Testis (tissue), 3 donors: ENCODE measurements around the gene SYNDIG1. TPM values are rescaled to one million over a fixed set of nuclear protein-coding genes. Genes with fewer than 3 reads are reported as not detected.

Source experiments
- DNase-seq: peaks from one replicate; pipeline ENCODE4 v3.0.0-alpha.2; 2019
- H3K27ac ChIP-seq, 2 donors: fragments of 200-600 bp; sonication (generic); one replicate each; pipeline ENCODE4 v1.5.1; 2019
- H3K27me3 ChIP-seq: fragments of 200-600 bp; sonication (generic); one replicate; pipeline ENCODE4 v1.5.1; 2019
- H3K36me3 ChIP-seq: fragments of 200-600 bp; sonication (generic); one replicate; pipeline ENCODE4 v1.5.1; 2017; ENCODE audit warnings: low read depth; ENCODE audit errors: missing control alignments
- H3K4me1 ChIP-seq: fragments of 200-600 bp; sonication (generic); one replicate; pipeline ENCODE4 v1.5.1; 2019
- H3K4me3 ChIP-seq, 2 donors: fragments of 200-600 bp; sonication (generic); one replicate each; pipeline ENCODE4 v1.5.1; 2017 to 2019
- H3K9me3 ChIP-seq: fragments of 200-600 bp; sonication (generic); one replicate; pipeline ENCODE4 v1.5.1; 2017
- CTCF ChIP-seq, 3 experiments: fragments of 450-650 bp in 2 of 3; fragments of 200-600 bp in 1 of 3; sonication (generic) in 1 of 3; IDR thresholded peaks; one replicate each; pipeline ENCODE4 v1.5.1; 2016 to 2019; ENCODE audit warnings: antibody characterized with exemption in 3 of 3, mild to moderate bottlenecking in 2 of 3, moderate library complexity in 1 of 3
- POLR2A ChIP-seq: fragments of 450-650 bp; IDR thresholded peaks from one replicate; pipeline ENCODE4 v1.6.1; 2017; ENCODE audit warnings: antibody characterized with exemption, mild to moderate bottlenecking, moderate library complexity
- WGBS, 2 donors: methylation state at CpG; one replicate each; pipeline ENCODE4 v1.1.5; 2018; 5-methylcytosine and 5-hydroxymethylcytosine counted together
- intact Hi-C: fragments of 100-400 bp; cut with DNase I; formaldehyde crosslinking; loops from one replicate; pipeline ENCODE4 v1.15.1; 2023; ENCODE audit warnings: low total_unique reads
- polyA plus RNA-seq: library from polyadenylated mRNA; stranded (reverse); fragments of 350-450 nt; fragmentation: Illumina TruSeq; extraction: RNeasy Lipid Tissue Mini Kit (QIAGEN cat#74804); gene quantifications from one replicate; pipeline ENCODE4 v1.2.3, GENCODE V29; 2014; ENCODE audit warnings: low read depth, low replicate concordance; ENCODE audit not compliant: insufficient read depth
- total RNA-seq, 2 donors: library from RNA; depleted of rRNA; stranded (reverse); fragments of >200 nt; gene quantifications; one replicate each; pipeline ENCODE4 v1.2.3, GENCODE V29; 2016

The SYNDIG1 gene
- total and polyA plus RNA-seq, 3 donors from 2014 or later: 2.1 to 3.2 (median 2.8) TPM

GRCh38 chr20:24588725-24589340 lies 119.4 kb downstream of the SYNDIG1 start:
- Histone ChIP-seq H3K4me1 (no peaks in the 10 kb centered on the region), H3K27ac (no peak overlapping the region), H3K9me3 (no peaks in the 10 kb centered on the region), H3K36me3 (no peaks in the 10 kb centered on the region), H3K27me3 (no peaks in the 10 kb centered on the region), H3K4me3 (no peak overlapping the region)
- WGBS, 2 donors: 90 to 91% methylated on average over 4 of the region's 4 CpGs
- no peak for TF ChIP-seq CTCF (IDR thresholded peaks at IDR 0.05)
- no peak for TF ChIP-seq POLR2A
- intact Hi-C loops: no loop called here
- no peak for DNase-seq

GRCh38 chr20:24589381-24589780 lies 120.0 kb downstream of the SYNDIG1 start:
- TF ChIP-seq CTCF (IDR thresholded peaks at IDR 0.05): no peak
- TF ChIP-seq POLR2A: no peak
- no peak overlapping the region for H3K27ac ChIP-seq
- H3K36me3 ChIP-seq: no peaks in the 10 kb centered on the region
- no peaks in the 10 kb centered on the region for H3K27me3 ChIP-seq
- no peak overlapping the region for H3K4me3 ChIP-seq
- DNase-seq: no peak
- 69 to 77% methylated on average over 4 of the region's 4 CpGs for WGBS, 2 donors
- intact Hi-C loops: no loop called here
- H3K9me3 ChIP-seq: no peaks in the 10 kb centered on the region
- H3K4me1 ChIP-seq: no peaks in the 10 kb centered on the region

- H3K36me3 ChIP-seq: no peaks in the 10 kb centered on the region
- WGBS, 2 donors: 62 to 70% methylated on average over 13 of the region's 13 CpGs
- H3K4me3 ChIP-seq: no peak overlapping the region
- no peak for DNase-seq
- no peaks in the 10 kb centered on the region for H3K9me3 ChIP-seq
- no peaks in the 10 kb centered on the region for H3K27me3 ChIP-seq
- TF ChIP-seq CTCF (IDR thresholded peaks at IDR 0.05) (no peak), POLR2A (no peak)
- intact Hi-C loops: no loop called here
- H3K27ac ChIP-seq: no peak overlapping the region
- H3K4me1 ChIP-seq: no peaks in the 10 kb centered on the region
Observed at GRCh38 chr20:24589815-24590177, 120.4 kb downstream of the SYNDIG1 start.

- Histone ChIP-seq H3K4me1 (no peaks in the 10 kb centered on the region), H3K9me3 (no peaks in the 10 kb centered on the region), H3K27me3 (no peaks in the 10 kb centered on the region), H3K4me3 (no peak overlapping the region), H3K36me3 (no peaks in the 10 kb centered on the region), H3K27ac (no peak overlapping the region)
- no peak for DNase-seq
- TF ChIP-seq CTCF (IDR thresholded peaks at IDR 0.05) (no peak), POLR2A (no peak)
- intact Hi-C loops: no loop called here
- 55 to 61% methylated on average over 36 to 37 of the region's 37 CpGs for WGBS, 2 donors
Observed at GRCh38 chr20:24590178-24590982, 121.0 kb downstream of the SYNDIG1 start.

GRCh38 chr20:24597051-24597450 lies 127.6 kb downstream of the SYNDIG1 start:
- no peak for TF ChIP-seq POLR2A
- no peak for TF ChIP-seq CTCF (IDR thresholded peaks at IDR 0.05)
- Histone ChIP-seq H3K4me1 (no peaks in the 10 kb centered on the region), H3K27ac (no peak overlapping the region), H3K4me3 (no peak overlapping the region), H3K9me3 (no peaks in the 10 kb centered on the region), H3K27me3 (no peaks in the 10 kb centered on the region), H3K36me3 (no peaks in the 10 kb centered on the region)
- DNase-seq: no peak
- intact Hi-C loops: no loop called here
- 55 to 58% methylated on average over 5 of the region's 5 CpGs for WGBS, 2 donors
